ENCODE measurements around the gene SAMM50.

DNA sequence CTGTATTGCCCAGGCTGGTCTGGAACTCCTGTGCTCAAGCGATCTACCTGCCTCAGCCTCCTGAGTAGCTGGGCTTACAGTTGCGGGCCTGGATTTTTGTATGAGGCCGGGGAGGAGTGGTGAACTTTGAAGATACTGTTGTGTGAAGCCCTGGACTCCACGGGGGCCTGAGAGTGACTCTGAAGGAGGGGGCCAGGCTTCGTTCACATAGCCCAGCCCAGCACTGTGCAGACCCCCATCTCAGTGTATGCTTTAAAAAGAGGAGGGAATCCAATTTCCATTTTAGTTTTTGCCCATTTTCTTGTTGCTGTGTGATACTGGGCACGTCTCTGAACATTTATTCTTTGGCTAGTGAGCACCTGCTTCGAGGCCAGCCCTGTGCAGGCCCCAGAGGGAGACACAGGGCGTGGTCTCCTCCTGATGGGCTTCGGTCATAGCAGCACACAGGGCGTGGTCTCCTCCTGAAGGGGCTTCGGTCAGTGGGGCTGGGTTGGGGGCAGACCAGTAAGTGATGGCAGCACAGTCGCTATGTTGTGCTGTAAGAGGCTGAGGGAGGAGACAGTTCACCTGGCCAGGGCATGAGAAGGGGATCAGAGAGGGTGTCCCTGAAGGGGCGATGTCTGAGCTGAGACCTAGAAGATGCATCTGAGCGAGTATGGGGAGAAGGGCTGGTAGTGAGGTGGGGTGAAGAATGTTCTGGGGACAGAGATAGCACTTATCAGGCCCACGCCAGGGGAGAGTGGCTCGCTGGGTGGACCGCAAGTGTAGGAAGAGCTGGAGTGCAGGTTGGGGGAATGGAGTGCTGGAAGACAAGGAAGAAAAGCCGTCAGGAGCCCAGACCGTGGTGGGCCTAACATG, 14.0 kb downstream of the SAMM50 start:
- TF ChIP-seq, protein P1, sequence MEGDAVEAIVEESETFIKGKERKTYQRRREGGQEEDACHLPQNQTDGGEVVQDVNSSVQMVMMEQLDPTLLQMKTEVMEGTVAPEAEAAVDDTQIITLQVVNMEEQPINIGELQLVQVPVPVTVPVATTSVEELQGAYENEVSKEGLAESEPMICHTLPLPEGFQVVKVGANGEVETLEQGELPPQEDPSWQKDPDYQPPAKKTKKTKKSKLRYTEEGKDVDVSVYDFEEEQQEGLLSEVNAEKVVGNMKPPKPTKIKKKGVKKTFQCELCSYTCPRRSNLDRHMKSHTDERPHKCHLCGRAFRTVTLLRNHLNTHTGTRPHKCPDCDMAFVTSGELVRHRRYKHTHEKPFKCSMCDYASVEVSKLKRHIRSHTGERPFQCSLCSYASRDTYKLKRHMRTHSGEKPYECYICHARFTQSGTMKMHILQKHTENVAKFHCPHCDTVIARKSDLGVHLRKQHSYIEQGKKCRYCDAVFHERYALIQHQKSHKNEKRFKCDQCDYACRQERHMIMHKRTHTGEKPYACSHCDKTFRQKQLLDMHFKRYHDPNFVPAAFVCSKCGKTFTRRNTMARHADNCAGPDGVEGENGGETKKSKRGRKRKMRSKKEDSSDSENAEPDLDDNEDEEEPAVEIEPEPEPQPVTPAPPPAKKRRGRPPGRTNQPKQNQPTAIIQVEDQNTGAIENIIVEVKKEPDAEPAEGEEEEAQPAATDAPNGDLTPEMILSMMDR (IDR thresholded peaks at IDR 0.05): no peak
- no peak for TF ChIP-seq ZFX (IDR thresholded peaks at IDR 0.05; ENCODE audit: borderline replicate concordance)

All from 22Rv1 (cell line).